ENCODE measurements around the gene RAI2.

RAI2 gene

GRCh38 chrX:17802756-17803155 is 58.3 kb downstream of the RAI2 start:
- H3K4me1 ChIP-seq (ENCODE audit: control insufficient read depth, insufficient read depth, low read length) = no peaks in the 10 kb centered on the region
- CTCF ChIA-PET = interaction anchor here (1.4 kb wide), 1 partner anchor 14 kb away, joined by 9 read pairs; no protein-coding TSS in a partner anchor
- no peak overlapping the region for H3K4me3 ChIP-seq (ENCODE audit: low read depth, low read length)
- no peak for TF ChIP-seq ZSCAN23 (tag by site-specific recombination; IDR thresholded peaks at IDR 0.05)
- TF ChIP-seq ZNF692 (tag by site-specific recombination; IDR thresholded peaks at IDR 0.05) = no peak
- H3K36me3 ChIP-seq (ENCODE audit: control insufficient read depth in 2 of 2, insufficient read depth in 1 of 2, low read length in 2 of 2) = peaks cover 0 to 5% of the 10 kb centered on the region in 2 experiments; a peak in 1 of 3 replicates
- H3K27ac ChIP-seq (ENCODE audit: extremely low read depth, low read depth, low read length) = no peak overlapping the region
- POLR2A ChIA-PET = no interaction called here
- H3K9me3 ChIP-seq (ENCODE audit: control insufficient read depth, insufficient read depth, low read depth, low read length) = no peaks in the 10 kb centered on the region

DNA sequence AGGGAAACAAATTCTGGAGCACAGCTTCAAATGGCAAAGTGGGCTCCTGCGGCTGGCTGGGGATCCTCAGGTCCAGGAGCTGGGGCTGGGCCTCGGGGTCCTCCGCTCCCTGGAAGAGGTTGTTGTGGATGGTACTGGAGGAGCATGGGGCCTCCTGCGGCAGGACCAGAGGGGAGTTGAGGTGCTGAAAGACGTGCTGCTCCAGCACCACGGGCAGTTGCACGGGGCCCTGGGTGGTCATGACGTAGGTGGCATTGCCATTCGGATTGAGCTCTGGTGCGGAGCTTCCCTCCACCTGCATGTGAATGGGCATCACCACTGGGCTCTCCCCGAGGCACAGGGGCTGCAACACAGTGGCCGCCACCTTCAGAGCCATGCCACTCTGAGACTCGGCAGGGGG is 59.7 kb downstream of the RAI2 start:
- no peaks in the 10 kb centered on the region for H3K4me1 ChIP-seq (ENCODE audit: control insufficient read depth, insufficient read depth, low read length)
- TF ChIP-seq ZNF146 (tag by site-specific recombination; IDR thresholded peaks at IDR 0.05) (no peak), ZNF555 (tag by site-specific recombination; conservative IDR thresholded peaks at IDR 0.05) (no peak), ZNF140 (tag by site-specific recombination; IDR thresholded peaks at IDR 0.05) (no peak), ZNF394 (tag by site-specific recombination; IDR thresholded peaks at IDR 0.05; ENCODE audit: borderline replicate concordance) (no peak), ZNF785 (tag by site-specific recombination; IDR thresholded peaks at IDR 0.05) (no peak), ZXDB (tag by site-specific recombination; IDR thresholded peaks at IDR 0.05) (no peak), BCL6B (tag by site-specific recombination; IDR thresholded peaks at IDR 0.05) (no peak), WT1 (tag by site-specific recombination; IDR thresholded peaks at IDR 0.05) (no peak), ZNF561 (tag by site-specific recombination; IDR thresholded peaks at IDR 0.05; ENCODE audit: borderline replicate concordance) (no peak), BCL11B (tag by site-specific recombination; IDR thresholded peaks at IDR 0.05; ENCODE audit: low read depth) (no peak), ZFP37 (tag by site-specific recombination; IDR thresholded peaks at IDR 0.05) (no peak), PRDM1 (tag by site-specific recombination; IDR thresholded peaks at IDR 0.05) (no peak), ZNF292 (tag by site-specific recombination; IDR thresholded peaks at IDR 0.05; ENCODE audit: borderline replicate concordance, low read depth) (no peak), HOXA7 (CRISPR knock-in tag; IDR thresholded peaks at IDR 0.05; ENCODE audit: borderline replicate concordance) (no peak), ZNF843 (tag by site-specific recombination; IDR thresholded peaks at IDR 0.05) (no peak), ZFP41 (tag by site-specific recombination; IDR thresholded peaks at IDR 0.05; ENCODE audit: borderline replicate concordance) (no peak), KLF1 (tag by site-specific recombination; IDR thresholded peaks at IDR 0.05) (no peak), ZNF114 (tag by site-specific recombination; IDR thresholded peaks at IDR 0.05) (no peak)
- TF ChIP-seq, protein P1, sequence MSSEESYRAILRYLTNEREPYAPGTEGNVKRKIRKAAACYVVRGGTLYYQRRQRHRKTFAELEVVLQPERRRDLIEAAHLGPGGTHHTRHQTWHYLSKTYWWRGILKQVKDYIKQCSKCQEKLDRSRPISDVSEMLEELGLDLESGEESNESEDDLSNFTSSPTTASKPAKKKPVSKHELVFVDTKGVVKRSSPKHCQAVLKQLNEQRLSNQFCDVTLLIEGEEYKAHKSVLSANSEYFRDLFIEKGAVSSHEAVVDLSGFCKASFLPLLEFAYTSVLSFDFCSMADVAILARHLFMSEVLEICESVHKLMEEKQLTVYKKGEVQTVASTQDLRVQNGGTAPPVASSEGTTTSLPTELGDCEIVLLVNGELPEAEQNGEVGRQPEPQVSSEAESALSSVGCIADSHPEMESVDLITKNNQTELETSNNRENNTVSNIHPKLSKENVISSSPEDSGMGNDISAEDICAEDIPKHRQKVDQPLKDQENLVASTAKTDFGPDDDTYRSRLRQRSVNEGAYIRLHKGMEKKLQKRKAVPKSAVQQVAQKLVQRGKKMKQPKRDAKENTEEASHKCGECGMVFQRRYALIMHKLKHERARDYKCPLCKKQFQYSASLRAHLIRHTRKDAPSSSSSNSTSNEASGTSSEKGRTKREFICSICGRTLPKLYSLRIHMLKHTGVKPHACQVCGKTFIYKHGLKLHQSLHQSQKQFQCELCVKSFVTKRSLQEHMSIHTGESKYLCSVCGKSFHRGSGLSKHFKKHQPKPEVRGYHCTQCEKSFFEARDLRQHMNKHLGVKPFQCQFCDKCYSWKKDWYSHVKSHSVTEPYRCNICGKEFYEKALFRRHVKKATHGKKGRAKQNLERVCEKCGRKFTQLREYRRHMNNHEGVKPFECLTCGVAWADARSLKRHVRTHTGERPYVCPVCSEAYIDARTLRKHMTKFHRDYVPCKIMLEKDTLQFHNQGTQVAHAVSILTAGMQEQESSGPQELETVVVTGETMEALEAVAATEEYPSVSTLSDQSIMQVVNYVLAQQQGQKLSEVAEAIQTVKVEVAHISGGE (tag by site-specific recombination; conservative IDR thresholded peaks at IDR 0.05; ENCODE audit: low read depth) = no peak
- ChIA-PET POLR2A (no interaction called here), CTCF (interaction anchor here (1.4 kb wide), 1 partner anchor 13 kb away, joined by 9 read pairs; no protein-coding TSS in a partner anchor)
- H3K36me3 ChIP-seq (ENCODE audit: control insufficient read depth in 2 of 2, insufficient read depth in 1 of 2, low read length in 2 of 2) = peaks cover 0 to 5% of the 10 kb centered on the region in 2 experiments; a peak in 1 of 3 replicates
- H3K4me3 ChIP-seq (ENCODE audit: low read depth, low read length) = no peak overlapping the region
- H3K27ac ChIP-seq (ENCODE audit: extremely low read depth, low read depth, low read length) = no peak overlapping the region
- H3K9me3 ChIP-seq (ENCODE audit: control insufficient read depth, insufficient read depth, low read depth, low read length) = no peaks in the 10 kb centered on the region

All from HEK293 (cell line).